Right atrium auricular region (tissue), 2 donors: Measurements from ENCODE around the gene HSFX2. TPM values are rescaled to one million over a fixed set of nuclear protein-coding genes. Genes with fewer than 3 reads are reported as not detected.
A peak's percentile ranks its signal among the peaks of the same experiment; 100 is the strongest.
"Not testable (repeated sequence)": the region's sequence is repeated elsewhere in the genome, so short reads cannot be mapped to it uniquely, and the experiment has no call there.

Experiments used
- DNase-seq: peaks from one replicate; pipeline ENCODE4 v3.0.0-alpha.2; 2019; ENCODE audit warnings: low spot score
- H3K27ac ChIP-seq, 2 donors: fragments of 200-600 bp; sonication (generic); 1 replicate in 1 of 2; 2 replicates in 1 of 2; pipeline ENCODE4 v1.5.1; 2016 to 2019
- H3K27me3 ChIP-seq, 2 donors: fragments of 200-600 bp; sonication (generic); one replicate each; pipeline versions ENCODE4 v1.5.1 to v1.6.0; 2017 to 2019
- H3K36me3 ChIP-seq: fragments of 200-600 bp; sonication (generic); one replicate; pipeline ENCODE4 v1.5.1; 2016
- H3K4me1 ChIP-seq, 2 donors: fragments of 200-600 bp; sonication (generic); one replicate each; pipeline versions ENCODE4 v1.5.1 to v1.6.0; 2017 to 2019
- H3K4me3 ChIP-seq, 2 donors: fragments of 200-600 bp; sonication (generic); 1 replicate in 1 of 2; 2 replicates in 1 of 2; pipeline ENCODE4 v1.5.1; 2017 to 2019; ENCODE audit warnings: mild to moderate bottlenecking in 1 of 2, moderate library complexity in 1 of 2
- H3K9me3 ChIP-seq, 2 donors: fragments of 200-600 bp; sonication (generic); one replicate each; pipeline ENCODE4 v1.5.1; 2019
- total RNA-seq, 2 donors: library from RNA; depleted of rRNA; stranded (reverse); fragments of >200 nt; gene quantifications; one replicate each; pipeline ENCODE4 v1.1.0, GENCODE V29; 2016
- TF ChIP-seq, protein P1 (sequence below), 2 donors: fragments of 200-600 bp; sonication (generic); IDR thresholded peaks; one replicate each; pipeline ENCODE4 v1.5.1; 2019; ENCODE audit warnings: antibody characterized with exemption in 2 of 2

The HSFX2 gene
- total RNA-seq, 2 donors from 2014 or later, result 0.79 TPM; not detected in 1

DNA sequence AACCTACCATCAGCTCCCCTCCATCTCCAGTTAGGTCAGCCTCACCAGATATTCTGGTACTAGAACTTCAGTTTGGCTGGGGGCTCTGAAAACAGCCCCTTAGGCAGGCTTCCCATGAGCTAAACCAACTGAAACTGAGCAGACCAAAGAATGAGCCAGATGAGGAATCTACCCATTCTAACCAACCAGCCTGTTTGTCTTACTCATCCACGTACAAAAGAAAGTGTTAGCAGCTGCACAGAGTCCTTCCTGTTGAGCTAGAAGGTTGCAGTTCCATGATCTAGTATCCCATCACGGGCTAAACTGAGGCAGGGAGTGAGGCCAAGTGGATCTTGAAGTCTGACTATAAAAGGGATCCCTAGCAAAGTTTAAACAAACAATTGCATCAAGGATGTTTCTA is 25.3 kb downstream of the HSFX2 start:
- H3K4me1 ChIP-seq, result no peaks in the 10 kb centered on the region
- H3K27ac ChIP-seq, result no peak overlapping the region
- DNase-seq, result no peak
- H3K4me3 ChIP-seq, result no peak overlapping the region
- TF ChIP-seq, protein P1, sequence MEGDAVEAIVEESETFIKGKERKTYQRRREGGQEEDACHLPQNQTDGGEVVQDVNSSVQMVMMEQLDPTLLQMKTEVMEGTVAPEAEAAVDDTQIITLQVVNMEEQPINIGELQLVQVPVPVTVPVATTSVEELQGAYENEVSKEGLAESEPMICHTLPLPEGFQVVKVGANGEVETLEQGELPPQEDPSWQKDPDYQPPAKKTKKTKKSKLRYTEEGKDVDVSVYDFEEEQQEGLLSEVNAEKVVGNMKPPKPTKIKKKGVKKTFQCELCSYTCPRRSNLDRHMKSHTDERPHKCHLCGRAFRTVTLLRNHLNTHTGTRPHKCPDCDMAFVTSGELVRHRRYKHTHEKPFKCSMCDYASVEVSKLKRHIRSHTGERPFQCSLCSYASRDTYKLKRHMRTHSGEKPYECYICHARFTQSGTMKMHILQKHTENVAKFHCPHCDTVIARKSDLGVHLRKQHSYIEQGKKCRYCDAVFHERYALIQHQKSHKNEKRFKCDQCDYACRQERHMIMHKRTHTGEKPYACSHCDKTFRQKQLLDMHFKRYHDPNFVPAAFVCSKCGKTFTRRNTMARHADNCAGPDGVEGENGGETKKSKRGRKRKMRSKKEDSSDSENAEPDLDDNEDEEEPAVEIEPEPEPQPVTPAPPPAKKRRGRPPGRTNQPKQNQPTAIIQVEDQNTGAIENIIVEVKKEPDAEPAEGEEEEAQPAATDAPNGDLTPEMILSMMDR (IDR thresholded peaks at IDR 0.05), result no peak
- no peaks in the 10 kb centered on the region for H3K27me3 ChIP-seq
- no peaks in the 10 kb centered on the region for H3K36me3 ChIP-seq
- no peaks in the 10 kb centered on the region for H3K9me3 ChIP-seq

DNA sequence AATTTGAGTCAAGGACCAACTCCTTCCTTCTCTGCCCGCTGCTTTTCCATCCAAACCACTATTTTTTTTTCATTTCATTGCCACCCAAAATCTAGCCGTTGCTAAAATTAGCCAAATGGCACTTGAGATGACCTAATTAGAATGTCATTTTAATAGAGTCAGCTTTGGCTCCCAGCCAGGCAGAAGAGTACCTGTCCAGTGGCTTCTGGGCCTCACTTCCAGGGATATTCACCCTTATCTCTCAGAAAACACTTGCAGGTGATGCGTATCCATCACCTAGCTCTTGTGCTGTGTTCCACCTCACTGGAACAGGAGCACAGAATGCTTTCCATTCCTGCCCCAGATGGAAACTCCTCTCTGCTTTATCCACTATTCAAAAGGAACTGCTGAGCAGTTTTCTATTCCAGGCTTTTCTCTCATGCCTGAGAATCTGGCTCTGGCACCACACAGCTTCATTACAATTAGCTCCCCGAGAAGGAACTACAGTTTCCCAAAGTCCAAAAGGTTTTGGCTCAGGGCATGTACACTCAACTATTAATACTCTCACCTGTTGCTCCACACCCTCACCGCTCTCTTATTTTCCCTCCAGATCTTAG is 26.3 kb downstream of the HSFX2 start:
- Histone ChIP-seq H3K9me3 (no peaks in the 10 kb centered on the region), H3K4me1 (no peaks in the 10 kb centered on the region), H3K4me3 (no peak overlapping the region), H3K36me3 (no peaks in the 10 kb centered on the region), H3K27ac (peak overlapping the region in 1 of 2 donors; percentile 10), H3K27me3 (no peaks in the 10 kb centered on the region)
- TF ChIP-seq, protein P1 (IDR thresholded peaks at IDR 0.05), result no peak
- DNase-seq, result no peak

DNA sequence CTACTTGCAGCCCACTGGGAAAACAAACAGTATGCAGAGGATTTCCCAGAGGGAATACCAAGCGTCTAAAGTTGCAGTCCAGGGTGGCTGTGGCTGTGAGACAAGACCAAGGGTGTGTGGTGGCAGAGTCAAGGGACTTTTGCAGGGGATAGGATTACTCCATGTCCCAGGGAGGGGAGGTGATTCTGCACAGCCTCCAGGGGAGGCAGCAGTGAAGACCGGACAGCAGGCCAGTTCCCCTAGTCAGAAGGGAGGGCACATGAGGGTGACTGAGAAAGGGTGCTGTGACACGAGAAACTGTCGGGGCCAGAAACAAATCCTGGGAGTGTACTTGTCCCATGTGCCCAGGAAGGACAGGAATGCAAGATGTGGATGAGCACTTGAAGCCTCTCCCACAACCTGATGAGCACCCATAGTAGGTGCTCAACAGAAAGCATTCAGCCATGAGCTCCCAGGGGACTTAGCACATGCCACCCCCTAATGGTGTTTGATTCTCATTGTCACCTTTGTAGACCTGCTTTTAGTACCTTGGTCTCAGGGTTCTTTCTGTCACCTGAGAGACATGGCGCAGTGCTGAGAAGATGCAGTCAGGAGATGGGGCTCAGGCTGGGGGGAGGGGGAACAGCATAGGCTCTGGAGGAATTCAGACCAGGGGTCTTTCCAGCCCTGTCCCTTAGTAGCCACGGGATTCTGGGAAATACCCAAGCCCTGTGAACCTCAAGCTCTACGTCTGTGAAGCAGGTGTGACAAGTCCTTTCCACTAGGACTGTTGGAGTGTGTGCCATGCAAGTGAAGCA is 27.3 kb downstream of the HSFX2 start:
- TF ChIP-seq, protein P1 (IDR thresholded peaks at IDR 0.05), result no peak
- Histone ChIP-seq H3K9me3 (no peaks in the 10 kb centered on the region), H3K4me3 (no peak overlapping the region), H3K36me3 (no peaks in the 10 kb centered on the region), H3K4me1 (no peaks in the 10 kb centered on the region), H3K27me3 (no peaks in the 10 kb centered on the region), H3K27ac (no peak overlapping the region)
- no peak for DNase-seq

DNA sequence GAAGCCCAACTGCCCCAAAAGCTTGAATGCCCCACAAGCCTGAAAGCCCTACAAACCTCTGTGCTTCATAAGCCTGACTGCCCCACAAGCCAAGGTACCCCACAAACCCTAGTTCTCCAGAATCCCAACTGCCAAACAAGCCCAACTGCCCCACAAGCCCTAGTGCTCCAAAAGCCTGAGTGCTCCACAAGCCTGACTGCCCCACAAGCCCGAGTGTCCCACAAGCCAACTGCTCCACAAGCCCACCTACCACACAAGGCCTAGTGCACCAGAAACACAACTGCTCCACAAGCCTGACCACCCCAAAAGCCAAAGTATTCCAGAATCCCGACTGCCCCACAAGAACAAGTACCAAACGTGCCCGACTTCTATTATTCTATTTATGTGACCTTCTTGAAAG is 31.8 kb downstream of the HSFX2 start:
- Histone ChIP-seq H3K36me3 (no peaks in the 10 kb centered on the region), H3K9me3 (no peaks in the 10 kb centered on the region), H3K4me3 (no peak overlapping the region), H3K27ac (no peak overlapping the region), H3K4me1 (no peaks in the 10 kb centered on the region), H3K27me3 (no peaks in the 10 kb centered on the region)
- no peak for DNase-seq
- TF ChIP-seq, protein P1 (IDR thresholded peaks at IDR 0.05), result no peak

DNA sequence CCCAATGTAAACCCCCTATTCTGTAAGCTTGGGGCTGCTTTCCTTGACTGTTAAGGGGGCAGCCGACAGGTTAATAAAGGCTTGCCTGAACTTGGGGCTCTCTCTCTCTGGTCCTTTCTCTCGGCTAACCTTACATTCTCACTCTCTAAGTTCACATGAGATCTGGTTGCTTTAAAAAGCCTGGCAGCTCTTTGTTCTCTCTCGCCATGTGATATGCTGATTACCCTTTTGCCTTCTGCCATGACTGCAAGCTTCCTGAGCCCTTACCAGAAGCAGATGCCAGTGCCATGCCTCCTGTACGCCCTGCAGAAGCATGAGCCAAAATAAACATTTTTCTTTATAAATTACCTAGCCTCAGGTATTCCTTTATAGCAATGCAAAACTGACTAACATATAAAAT is 39.9 kb downstream of the HSFX2 start:
- not testable (repeated sequence) for H3K27me3 ChIP-seq, H3K4me3 ChIP-seq, H3K9me3 ChIP-seq, H3K36me3 ChIP-seq, H3K27ac ChIP-seq, DNase-seq, H3K4me1 ChIP-seq

DNA sequence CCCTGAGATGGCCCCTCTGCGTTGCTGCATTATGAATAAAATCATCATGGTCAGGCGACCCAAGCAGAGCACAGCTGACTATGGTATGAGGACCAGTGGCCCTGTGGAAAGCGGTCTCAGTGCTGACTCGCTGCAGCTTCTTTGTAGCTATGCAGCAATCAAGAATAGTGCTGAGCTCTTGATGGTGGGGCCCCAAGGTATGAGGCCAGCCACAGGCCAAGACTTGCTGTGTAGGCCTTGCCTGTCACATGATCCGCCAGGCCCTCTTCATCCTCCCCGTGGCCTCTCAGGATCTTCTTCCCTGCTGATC is 43.2 kb downstream of the HSFX2 start:
- H3K36me3 ChIP-seq, DNase-seq, H3K9me3 ChIP-seq, H3K4me3 ChIP-seq, H3K4me1 ChIP-seq, H3K27me3 ChIP-seq, H3K27ac ChIP-seq: not testable (repeated sequence)

DNA sequence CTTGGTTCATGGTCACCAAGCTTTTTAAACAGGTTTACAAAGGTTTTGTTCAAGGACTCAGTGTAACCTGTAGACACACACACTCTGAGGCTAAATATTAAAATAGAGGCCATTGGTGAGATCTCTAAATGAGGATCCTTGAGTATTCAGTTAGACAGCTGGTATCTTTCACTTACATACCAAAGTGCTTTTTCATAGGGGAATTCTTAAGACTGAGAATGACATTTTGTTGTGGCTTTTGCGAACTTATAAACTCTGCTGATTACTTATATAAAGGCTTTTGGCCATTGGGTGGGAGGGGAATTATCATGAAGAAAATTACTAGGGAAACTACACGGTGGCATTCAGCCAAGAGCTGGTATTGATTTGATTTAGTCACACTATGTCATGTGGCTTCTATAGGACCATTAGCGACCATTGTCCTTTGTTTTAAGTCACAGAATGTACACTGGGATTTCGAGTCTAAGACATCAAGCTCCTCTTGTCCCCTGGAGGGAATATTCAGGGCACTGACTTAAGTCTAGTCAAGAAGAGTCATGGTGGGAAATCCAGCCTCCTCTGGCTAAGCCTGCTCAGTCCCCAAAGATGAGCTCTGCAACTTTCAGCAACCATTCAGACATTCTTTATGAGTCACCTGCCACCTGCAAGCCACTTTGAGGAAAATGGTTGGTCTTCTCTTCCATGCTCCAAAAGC is 43.7 kb downstream of the HSFX2 start:
- not testable (repeated sequence) for H3K4me3 ChIP-seq, H3K9me3 ChIP-seq, H3K27me3 ChIP-seq, H3K4me1 ChIP-seq, DNase-seq, H3K27ac ChIP-seq, H3K36me3 ChIP-seq

DNA sequence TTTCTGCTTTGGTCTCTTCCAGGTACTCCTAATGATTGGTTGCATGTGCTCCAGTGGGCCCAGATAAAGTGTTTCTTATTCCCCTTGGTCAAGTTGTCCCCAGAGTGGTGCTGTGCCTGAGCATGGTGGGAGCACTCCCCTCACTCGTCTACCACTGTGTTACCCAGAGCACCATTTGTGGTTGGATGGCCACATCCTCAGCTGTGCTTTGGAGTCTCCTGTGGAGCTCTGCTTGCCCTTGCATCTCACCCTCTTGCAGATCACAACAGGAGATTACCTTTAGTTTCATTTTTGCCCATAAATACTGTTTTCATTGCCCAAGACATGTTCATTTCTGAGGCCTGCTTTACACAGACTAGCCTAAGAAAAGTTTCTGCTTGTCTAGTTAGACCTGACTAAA is 44.7 kb downstream of the HSFX2 start:
- not testable (repeated sequence) for H3K27ac ChIP-seq, H3K36me3 ChIP-seq, H3K4me3 ChIP-seq, H3K27me3 ChIP-seq, DNase-seq, H3K9me3 ChIP-seq, H3K4me1 ChIP-seq

DNA sequence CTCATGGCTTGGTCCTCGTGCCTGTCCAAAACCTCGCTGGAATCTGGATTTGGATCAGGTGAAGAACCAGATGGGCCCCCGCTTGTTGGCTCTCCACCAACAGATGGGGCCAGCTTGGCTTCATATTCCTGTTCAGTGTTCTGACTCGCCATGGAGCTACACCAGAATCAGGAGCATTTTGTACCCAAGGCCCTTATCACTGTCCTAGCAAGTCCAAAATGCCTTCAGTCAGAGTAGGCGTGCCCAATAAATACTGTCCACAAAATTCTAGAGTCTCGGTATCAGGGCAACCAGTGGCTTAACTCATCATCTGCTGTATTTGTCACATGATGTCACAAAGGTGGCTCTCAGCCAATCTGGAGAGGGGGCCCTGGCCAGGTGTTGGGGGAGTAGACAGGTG is 45.4 kb downstream of the HSFX2 start, which contains the start of gene HSFX3:
TSS of gene HSFX3 (minus strand) at position 224 of the 400 bp plus-strand sequence. CDS start at position 152, 72 bp downstream.
- H3K27me3 ChIP-seq, H3K27ac ChIP-seq, H3K9me3 ChIP-seq, DNase-seq, H3K4me3 ChIP-seq, H3K36me3 ChIP-seq, H3K4me1 ChIP-seq: not testable (repeated sequence)

DNA sequence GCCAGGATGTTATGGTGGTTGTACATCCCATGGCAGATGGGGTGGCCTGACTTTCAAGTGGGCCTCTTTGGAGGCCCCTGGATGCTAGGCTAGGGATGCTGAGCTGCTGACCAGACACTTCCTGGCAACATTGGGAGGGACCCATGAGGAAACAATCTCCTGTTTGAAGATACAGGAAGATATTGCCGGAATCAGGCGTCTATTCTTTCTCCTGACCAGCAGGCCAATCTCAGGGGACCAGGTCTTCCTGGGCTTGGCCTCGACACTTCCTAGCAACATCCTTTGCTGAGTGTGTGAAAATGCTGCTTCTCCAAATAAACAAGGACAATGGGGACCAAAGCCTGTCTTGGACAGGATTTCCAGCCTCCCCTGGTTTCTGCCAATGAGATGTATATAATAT is 47.3 kb downstream of the HSFX2 start:
- not testable (repeated sequence) for DNase-seq, H3K4me1 ChIP-seq, H3K4me3 ChIP-seq, H3K36me3 ChIP-seq, H3K27ac ChIP-seq, H3K27me3 ChIP-seq, H3K9me3 ChIP-seq
